PC-3 (cell line): ENCODE data around the gene MYO16. TPM values are rescaled to one million over a fixed set of nuclear protein-coding genes. Genes with fewer than 3 reads are reported as not detected.
A peak's percentile ranks its signal among the peaks of the same experiment; 100 is the strongest.

Source experiments
- ATAC-seq: fragments of 200-7000 bp; cut with Tn5 transposase; 2 replicates; pipeline ENCODE4 v1.9.1; 2020; ENCODE audit warnings: mild to moderate bottlenecking, moderate library complexity
- BruUV-seq: library from RNA; stranded (reverse); fragments of 400-500 nt; replicated peaks from 2 replicates; lab custom pipeline; 2021; lab: Mats Ljungman, UMichigan
- CTCF ChIA-PET: fragments of 300-600 bp; sonication (Branson Sonifier 250); formaldehyde crosslinking; loops from one replicate; lab custom pipeline; 2022; ENCODE audit warnings: antibody characterized with exemption; lab: Charles Lee
- POLR2A ChIA-PET: fragments of 300-600 bp; sonication (Branson Sonifier 250); formaldehyde crosslinking; loops from one replicate; lab custom pipeline; 2022; ENCODE audit warnings: antibody characterized with exemption; ENCODE audit not compliant: unreplicated experiment; lab: Charles Lee
- DNase-seq: peaks from one replicate; pipeline ENCODE4 v3.0.0-alpha.2; 2015
- H2AFZ ChIP-seq: fragments of 300-600 bp; sonication (generic); 2 replicates; pipeline ENCODE4 v1.6.0; 2016; ENCODE audit warnings: antibody characterized with exemption, low read length
- H3F3A ChIP-seq: fragments of 300-600 bp; sonication (generic); one replicate; pipeline ENCODE4 v1.6.0; 2017; ENCODE audit warnings: antibody characterized with exemption, low read length, control low read depth, mild to moderate bottlenecking; ENCODE audit not compliant: unreplicated experiment
- H3K27ac ChIP-seq: fragments of 300-600 bp; sonication (generic); 2 replicates; pipeline ENCODE4 v1.5.1; 2016; ENCODE audit warnings: mild to moderate bottlenecking, low read length
- H3K27me3 ChIP-seq: fragments of 300-600 bp; sonication (generic); 2 replicates; pipeline ENCODE4 v1.6.1; 2016; ENCODE audit warnings: low read length, mixed read lengths
- H3K36me3 ChIP-seq: fragments of 300-600 bp; sonication (generic); 2 replicates; pipeline ENCODE4 v1.6.1; 2016; ENCODE audit warnings: low read depth, mixed run types, low read length, mixed read lengths
- H3K4me1 ChIP-seq: fragments of 300-600 bp; sonication (generic); 2 replicates; pipeline ENCODE4 v1.5.1; 2016; ENCODE audit warnings: low read length; ENCODE audit not compliant: insufficient read depth
- H3K4me2 ChIP-seq: fragments of 300-600 bp; sonication (generic); 2 replicates; pipeline ENCODE4 v1.6.0; 2016; ENCODE audit warnings: low read length
- H3K4me3 ChIP-seq: fragments of 300-600 bp; sonication (generic); 2 replicates; pipeline ENCODE4 v1.5.1; 2016; ENCODE audit warnings: mild to moderate bottlenecking, low read length, mixed read lengths
- H3K79me2 ChIP-seq: fragments of 300-600 bp; sonication (generic); 2 replicates; pipeline ENCODE4 v1.6.1; 2017; ENCODE audit warnings: low read length, mixed read lengths
- H3K9ac ChIP-seq: fragments of 300-600 bp; sonication (generic); 2 replicates; pipeline ENCODE4 v1.6.0; 2016; ENCODE audit warnings: mild to moderate bottlenecking, low read length
- H3K9me2 ChIP-seq: fragments of 300-600 bp; sonication (generic); replicated peaks from 2 replicates; pipeline ENCODE4 v1.6.1; 2016; ENCODE audit warnings: mixed run types, low read length, mixed read lengths
- H3K9me3 ChIP-seq: fragments of 300-600 bp; sonication (generic); 2 replicates; pipeline ENCODE4 v1.6.1; 2016; ENCODE audit warnings: low read length, mixed read lengths
- H4K20me1 ChIP-seq: fragments of 300-600 bp; sonication (generic); 2 replicates; pipeline ENCODE4 v1.6.1; 2016; ENCODE audit warnings: low read length, mixed read lengths
- EZH2 ChIP-seq: fragments of 300-600 bp; sonication (generic); IDR thresholded peaks from one replicate; pipeline ENCODE4 v1.6.1; 2017; ENCODE audit warnings: antibody characterized with exemption, mild to moderate bottlenecking, low read length; ENCODE audit not compliant: unreplicated experiment
- EZH2phosphoT487 ChIP-seq: fragments of 300-600 bp; sonication (generic); IDR thresholded peaks from 2 replicates; pipeline ENCODE4 v1.6.1; 2018; ENCODE audit warnings: mild to moderate bottlenecking, antibody characterized with exemption, low read length, borderline replicate concordance
- intact Hi-C: fragments of 100-400 bp; cut with micrococcal nuclease; formaldehyde crosslinking; loops from 2 replicates; pipeline ENCODE4 v1.9.0; 2023
- total RNA-seq: library from RNA; depleted of rRNA; stranded (reverse); fragments of >200 nt; gene quantifications from 2 replicates; pipeline ENCODE4 v1.2.3, GENCODE V29; 2014
- TF ChIP-seq, protein P1 (sequence below): fragments of 300-600 bp; sonication (generic); conservative IDR thresholded peaks from 2 replicates; pipeline ENCODE4 v1.5.1; 2017; ENCODE audit warnings: antibody characterized with exemption, low read depth, mild to moderate bottlenecking, low read length

MYO16 gene
- total RNA-seq, 1 experiment from 2014 or later = not detected

GRCh38 chr13:109146393-109146792, 517.0 kb downstream of the MYO16 start:
- Histone ChIP-seq H3K27me3 (no peaks in the 10 kb centered on the region), H3F3A (no peaks in the 10 kb centered on the region), H3K9me3 (no peaks in the 10 kb centered on the region), H4K20me1 (no peaks in the 10 kb centered on the region), H3K4me2 (peak overlapping the region; percentile 41; the same call in 1 of the 2 replicates), H3K79me2 (peaks cover 5% of the 10 kb centered on the region; the same call in 1 of the 2 replicates), H3K4me1 (peaks cover 42% of the 10 kb centered on the region), H3K9me2 (no peaks in the 10 kb centered on the region), H3K36me3 (no peaks in the 10 kb centered on the region), H3K9ac (peak overlapping the region; percentile 66), H3K27ac (peak overlapping the region; percentile 86), H3K4me3 (no peak overlapping the region), H2AFZ (no peak overlapping the region)
- ATAC-seq (no peak), DNase-seq (no peak)
- no peak for TF ChIP-seq EZH2
- TF ChIP-seq EZH2phosphoT487 = no peak
- TF ChIP-seq, protein P1, sequence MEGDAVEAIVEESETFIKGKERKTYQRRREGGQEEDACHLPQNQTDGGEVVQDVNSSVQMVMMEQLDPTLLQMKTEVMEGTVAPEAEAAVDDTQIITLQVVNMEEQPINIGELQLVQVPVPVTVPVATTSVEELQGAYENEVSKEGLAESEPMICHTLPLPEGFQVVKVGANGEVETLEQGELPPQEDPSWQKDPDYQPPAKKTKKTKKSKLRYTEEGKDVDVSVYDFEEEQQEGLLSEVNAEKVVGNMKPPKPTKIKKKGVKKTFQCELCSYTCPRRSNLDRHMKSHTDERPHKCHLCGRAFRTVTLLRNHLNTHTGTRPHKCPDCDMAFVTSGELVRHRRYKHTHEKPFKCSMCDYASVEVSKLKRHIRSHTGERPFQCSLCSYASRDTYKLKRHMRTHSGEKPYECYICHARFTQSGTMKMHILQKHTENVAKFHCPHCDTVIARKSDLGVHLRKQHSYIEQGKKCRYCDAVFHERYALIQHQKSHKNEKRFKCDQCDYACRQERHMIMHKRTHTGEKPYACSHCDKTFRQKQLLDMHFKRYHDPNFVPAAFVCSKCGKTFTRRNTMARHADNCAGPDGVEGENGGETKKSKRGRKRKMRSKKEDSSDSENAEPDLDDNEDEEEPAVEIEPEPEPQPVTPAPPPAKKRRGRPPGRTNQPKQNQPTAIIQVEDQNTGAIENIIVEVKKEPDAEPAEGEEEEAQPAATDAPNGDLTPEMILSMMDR = no peak
- POLR2A ChIA-PET = interaction anchor here (0.8 kb wide), 1 partner anchor 61 kb away, joined by 5 read pairs; no protein-coding TSS in a partner anchor
- no TSS peak for BruUV-seq
- intact Hi-C loops = loop anchor here (2.0 to 5.0 kb wide), 9 partner anchors 111 to 981 kb away; no protein-coding TSS in a partner anchor
- CTCF ChIA-PET = no interaction called here

- H2AFZ ChIP-seq = no peak overlapping the region
These were observed 517.7 kb downstream of the MYO16 start for GRCh38 chr13:109146912-109147647.

More at GRCh38 chr13:109146912-109147647, 517.7 kb downstream of the MYO16 start:
- Histone ChIP-seq H3K9me3 (no peaks in the 10 kb centered on the region), H3F3A (no peaks in the 10 kb centered on the region), H4K20me1 (no peaks in the 10 kb centered on the region), H3K9me2 (no peaks in the 10 kb centered on the region), H3K4me3 (no peak overlapping the region), H3K27me3 (no peaks in the 10 kb centered on the region), H3K36me3 (no peaks in the 10 kb centered on the region), H3K79me2 (peaks cover 5% of the 10 kb centered on the region; the same call in 1 of the 2 replicates), H3K27ac (peak overlapping the region; percentile 86), H3K4me2 (peak overlapping the region; percentile 69), H3K9ac (peak overlapping the region; percentile 66), H3K4me1 (peaks cover 47% of the 10 kb centered on the region)
- TF ChIP-seq, protein P1 = no peak
- TF ChIP-seq EZH2phosphoT487 (no peak), EZH2 (no peak)
- ChIA-PET POLR2A (no interaction called here), CTCF (no interaction called here)
- BruUV-seq = TSS peak; percentile 42
- intact Hi-C loops = loop anchor here (2.0 to 5.0 kb wide), 9 partner anchors 110 to 980 kb away; no protein-coding TSS in a partner anchor
- ATAC-seq (peak; percentile 80), DNase-seq (peak; percentile 95)
